ENCODE data around the gene RETREG1.

GRCh38 chr5:16639206-16639605 lies 22.4 kb upstream of the RETREG1 start:
- no peak for TF ChIP-seq CTCF (IDR thresholded peaks at IDR 0.05)
- no peak for TF ChIP-seq POLR2A (IDR thresholded peaks at IDR 0.05)

All from Peyer's patch (tissue), 4 donors.